ENCODE results near the gene SORCS1.

Gene SORCS1

DNA sequence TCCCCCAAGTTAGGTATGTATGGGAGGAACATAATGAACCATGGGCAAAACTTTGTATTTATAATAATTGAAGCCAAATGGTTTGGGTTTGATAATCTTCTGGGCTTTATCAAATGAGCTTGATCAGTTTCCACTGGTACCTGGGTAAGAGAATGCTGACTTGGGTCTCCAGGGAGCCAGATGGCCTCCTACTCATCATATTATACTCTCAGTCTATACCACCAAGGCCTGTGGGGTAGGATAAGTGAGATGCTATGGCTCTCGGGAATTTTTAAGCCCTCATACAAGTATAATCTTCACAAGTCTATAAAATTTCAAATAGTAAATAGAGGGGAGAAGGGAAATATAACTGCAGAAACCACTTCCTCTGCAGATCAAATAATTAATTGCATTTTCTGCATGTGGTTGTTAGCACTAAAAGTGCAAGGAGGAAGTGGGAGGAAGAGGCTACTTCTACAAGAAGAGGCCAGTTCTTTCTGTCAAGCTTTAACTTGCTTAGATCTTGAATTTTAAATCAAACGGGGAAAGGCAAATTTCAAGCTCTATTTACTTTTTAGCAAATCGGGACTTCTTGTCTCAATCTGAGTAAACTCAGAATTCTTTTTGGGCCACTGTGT, 349.0 kb downstream of the SORCS1 start:
- no peak for DNase-seq (ENCODE audit: low spot score)

DNA sequence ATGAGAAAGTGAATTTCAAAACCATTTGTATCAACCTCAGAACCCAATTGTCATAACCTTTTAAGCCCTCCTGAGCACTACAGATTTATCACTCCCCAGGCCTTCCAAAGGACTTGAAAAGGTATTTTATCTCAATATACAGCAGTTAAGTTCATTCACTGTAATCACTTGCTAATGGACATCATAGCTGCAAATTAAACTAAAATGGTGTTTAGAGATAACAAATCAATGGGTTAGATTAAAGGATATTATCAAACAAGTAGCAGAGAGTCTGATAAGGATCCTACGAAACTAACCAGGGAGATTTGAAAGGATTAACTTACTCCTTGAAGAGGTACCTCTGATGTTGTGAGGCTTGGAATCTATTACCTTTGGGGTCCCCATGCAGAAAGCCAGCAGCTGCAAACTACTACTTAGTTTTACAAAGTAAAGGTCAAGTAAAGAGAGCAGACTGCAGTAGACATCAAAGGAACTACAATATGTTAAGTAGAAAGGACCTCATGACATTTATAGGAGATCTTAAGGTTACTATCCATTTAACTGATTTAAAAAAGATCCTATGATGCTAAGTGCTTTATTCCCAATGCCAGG, 359.4 kb downstream of the SORCS1 start:
- no peak for DNase-seq (ENCODE audit: low spot score)

DNA sequence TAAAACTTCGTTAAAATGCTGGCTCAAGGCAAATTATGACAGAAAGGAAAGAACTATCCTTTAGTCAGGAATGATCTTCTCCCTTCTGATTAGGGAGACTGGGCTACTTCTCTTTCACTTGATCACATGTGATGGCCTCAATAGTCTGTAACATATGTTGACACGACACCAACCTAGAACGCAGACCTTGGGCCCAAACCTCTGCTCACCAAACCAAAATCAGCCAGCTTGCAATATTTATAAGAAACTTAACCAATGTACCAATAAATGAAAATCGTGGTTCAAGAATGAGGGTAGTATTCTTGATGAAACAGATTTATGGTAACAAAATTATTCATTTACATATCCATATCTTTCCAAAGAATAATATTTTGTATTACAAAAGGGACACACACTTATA, 361.6 kb downstream of the SORCS1 start:
- no peak for DNase-seq (ENCODE audit: low spot score)

DNA sequence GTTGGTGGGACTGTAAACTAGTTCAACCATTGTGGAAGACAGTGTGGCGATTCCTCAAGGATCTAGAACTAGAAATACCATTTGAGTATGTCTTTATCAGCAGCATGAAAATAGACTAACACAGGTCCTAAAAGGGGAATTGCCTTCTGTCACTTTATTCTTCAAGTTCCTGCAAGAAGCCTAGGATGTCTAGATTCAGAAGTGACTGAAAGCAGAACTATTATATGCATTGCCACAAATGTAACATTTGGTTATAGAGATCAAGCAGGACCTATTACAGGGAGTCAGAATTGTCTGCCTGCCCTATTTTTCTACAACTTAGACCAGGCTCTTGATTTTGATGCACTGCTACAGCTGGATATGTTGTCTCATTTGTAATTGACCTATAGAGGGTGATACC, 364.7 kb downstream of the SORCS1 start:
- no peak for DNase-seq (ENCODE audit: low spot score)

DNA sequence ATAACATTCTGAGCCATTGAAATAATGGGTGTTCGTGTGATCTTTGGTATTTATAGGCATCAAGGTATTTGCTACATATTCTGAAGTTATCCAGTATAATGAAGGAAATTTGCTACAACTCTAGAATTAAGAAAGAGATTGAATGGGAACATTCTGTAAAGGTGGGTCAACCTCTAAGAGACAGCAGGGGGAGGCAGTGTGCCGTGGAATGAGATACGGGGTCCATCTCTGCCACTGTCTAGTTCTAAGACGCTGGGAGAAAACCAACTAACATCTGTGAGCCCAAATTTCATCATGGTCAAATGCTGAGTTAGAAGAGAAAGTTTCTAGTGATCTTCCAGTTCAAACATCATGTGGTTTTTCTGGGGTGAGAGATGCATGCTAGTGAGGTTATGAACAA, 368.9 kb downstream of the SORCS1 start:
- DNase-seq (ENCODE audit: low spot score) = no peak

DNA sequence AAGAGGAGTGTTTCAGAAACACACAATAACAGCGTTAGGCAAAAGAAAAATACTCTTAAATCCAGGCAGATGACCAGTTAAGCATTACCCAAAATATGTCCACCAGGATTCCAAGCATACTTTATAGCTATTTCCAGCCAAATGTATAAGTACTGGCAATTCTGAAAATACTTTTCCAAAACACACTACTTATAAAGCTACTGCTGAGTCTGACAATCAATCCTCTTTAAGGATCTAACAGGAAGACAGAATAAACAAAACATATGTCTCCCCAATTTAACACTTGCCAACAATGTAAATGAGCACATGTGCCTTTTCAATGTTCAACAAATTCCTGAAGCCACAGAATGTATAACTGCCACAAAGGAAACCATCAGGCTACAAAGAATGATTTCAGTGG, 370.9 kb downstream of the SORCS1 start:
- DNase-seq (ENCODE audit: low spot score) = no peak

DNA sequence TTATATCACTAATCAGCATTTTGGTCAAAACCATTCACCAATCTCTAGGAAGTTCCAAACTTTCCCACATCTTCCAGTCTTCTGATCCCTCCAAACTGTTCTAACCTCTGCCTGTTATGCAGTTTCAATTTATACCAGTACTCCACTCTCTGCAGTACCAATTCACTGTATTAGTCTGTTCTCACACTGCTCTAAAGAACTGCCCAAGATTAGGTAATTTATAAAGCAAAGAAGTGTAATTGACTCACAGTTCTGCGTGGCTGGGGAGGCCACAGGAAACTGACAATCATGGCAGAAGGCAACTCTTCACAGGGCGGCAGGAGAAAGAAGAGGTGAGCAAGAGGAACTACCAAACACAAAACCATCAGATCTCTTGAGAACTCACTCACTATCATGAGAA, 374.9 kb downstream of the SORCS1 start:
- DNase-seq (ENCODE audit: low spot score) = no peak

DNA sequence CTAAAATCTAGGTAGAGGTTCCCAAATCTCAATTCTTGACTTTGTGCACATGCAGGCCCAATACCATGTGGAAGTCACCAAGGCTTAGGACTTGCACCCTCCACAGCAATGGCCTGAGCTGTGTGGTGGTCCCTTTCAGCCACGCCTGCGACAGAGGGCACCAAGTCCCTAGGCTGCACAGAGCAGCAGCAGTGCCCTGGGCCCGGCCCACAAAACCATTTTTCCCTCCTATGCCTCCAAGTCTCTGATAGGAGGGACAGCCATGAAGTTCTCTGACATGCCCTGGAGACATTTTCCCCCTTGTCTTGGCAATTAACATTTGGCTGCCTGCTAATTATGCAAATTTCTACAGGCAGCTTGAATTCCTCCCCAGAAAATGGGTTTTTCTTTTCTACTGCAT, 375.5 kb downstream of the SORCS1 start:
- DNase-seq (ENCODE audit: low spot score) = no peak

DNA sequence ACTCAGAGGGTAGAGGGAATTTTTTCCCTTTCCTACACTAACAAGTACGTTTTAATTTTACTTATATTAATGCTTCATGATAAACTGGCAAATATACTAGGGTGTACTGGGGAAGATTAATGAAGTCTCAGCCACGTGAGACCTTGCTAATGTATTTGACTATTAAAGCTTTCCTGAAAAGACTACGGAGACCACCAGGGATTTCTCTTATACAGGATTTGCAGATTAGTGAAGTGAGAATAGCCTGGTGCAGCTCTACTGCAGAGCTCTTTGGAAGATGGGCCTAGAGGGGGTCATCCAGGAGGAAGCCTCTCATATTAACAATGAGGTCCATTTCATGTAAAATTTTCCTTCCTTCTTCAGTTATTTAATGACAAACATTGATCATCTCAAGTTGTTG, 379.0 kb downstream of the SORCS1 start:
- no peak for DNase-seq (ENCODE audit: low spot score)

DNA sequence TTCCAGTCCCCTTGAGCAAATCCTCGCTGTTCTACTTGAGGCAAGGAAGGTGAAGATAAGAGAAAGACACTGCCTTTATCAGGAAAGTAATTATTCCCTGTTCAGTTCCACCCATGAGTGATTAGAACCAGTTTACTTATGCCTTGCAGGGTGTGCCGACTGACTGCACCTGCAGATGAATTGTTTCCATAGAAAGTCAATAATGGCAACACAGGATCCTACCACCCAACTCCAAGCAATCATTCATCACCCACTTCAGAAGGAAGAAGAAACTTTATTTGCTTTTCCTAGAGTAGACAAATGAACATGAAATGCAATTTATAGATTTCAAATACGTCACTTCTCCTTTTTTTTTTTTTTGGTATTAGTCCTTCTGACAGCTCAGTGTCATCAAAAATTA, 383.9 kb downstream of the SORCS1 start:
- DNase-seq (ENCODE audit: low spot score) = no peak

DNA sequence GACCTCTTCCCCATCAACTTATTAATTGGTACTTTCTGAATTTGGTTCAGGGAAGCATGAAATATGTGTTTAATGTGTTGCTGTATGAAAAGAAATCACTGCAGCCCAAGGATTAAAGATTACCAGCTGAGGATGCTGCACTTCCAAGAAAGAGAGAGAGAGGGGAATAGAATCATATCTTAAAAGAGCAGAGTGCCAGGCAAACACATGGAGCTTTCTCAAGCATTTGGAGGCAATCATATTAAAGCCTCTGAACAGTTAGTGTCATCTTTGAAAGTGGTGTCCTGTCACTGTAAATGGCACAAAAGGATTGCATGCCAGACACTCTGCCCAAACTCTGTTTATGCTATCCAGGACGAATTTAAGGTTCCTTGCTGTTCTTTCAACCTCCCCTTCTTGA, 386.7 kb downstream of the SORCS1 start:
- DNase-seq (ENCODE audit: low spot score) = no peak

DNA sequence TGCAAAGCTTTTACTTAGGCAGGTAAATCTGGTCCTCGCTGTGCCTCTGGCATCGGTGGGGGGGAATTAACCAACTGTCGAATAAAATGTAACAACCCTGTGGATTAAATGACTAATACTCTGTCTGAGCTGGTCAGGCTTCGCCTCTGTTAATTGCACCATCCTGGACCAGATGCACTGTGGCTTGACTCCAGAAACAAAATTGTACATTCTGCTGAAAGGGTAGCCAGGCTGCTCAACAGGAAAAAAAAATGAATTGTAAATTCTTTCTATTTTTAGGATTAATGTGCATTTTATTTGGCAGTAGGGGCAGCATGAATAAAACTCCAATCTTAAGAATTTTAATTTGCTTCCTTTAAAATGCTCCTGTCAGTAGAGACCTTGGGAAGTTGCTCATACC, 389.4 kb downstream of the SORCS1 start:
- DNase-seq (ENCODE audit: low spot score) = no peak

DNA sequence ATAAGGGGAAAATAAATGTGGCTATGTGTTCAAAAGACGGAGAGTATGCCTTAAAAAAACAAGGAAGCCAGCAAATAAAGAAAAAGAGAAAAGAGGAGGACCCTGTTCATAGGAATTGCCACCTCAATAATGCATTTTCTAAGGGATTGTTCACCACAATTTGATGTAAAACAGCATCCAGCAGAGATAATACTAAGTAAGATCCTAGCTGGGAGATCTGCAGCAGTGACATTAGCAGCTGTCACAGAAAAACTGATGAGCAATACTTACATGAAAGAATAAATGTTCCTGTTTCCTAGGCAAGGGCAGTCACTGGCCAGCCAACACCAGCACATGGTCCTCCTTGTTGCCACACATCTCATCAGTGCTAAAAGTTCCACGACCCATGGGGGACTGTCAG, 391.5 kb downstream of the SORCS1 start:
- DNase-seq (ENCODE audit: low spot score) = no peak

DNA sequence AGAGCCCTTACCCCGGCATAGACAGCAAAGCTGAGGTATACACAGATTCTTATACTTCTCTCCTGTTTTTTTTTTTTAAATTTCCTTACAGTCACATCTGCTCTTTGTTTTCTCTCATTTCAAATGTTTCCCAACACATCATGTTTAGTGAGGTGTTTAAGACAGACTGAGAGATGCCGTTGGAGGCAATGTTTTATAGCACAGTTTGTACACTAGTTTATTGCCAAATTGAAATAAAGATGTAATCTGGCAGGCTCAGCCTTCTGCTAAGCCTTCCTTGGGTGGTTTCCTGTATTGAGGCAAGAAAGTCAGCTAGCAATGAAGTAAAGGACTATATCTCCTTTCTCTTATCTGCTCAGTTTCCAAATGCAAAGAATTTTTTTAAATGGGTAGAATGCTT, 393.4 kb downstream of the SORCS1 start:
- DNase-seq (ENCODE audit: low spot score) = no peak

DNA sequence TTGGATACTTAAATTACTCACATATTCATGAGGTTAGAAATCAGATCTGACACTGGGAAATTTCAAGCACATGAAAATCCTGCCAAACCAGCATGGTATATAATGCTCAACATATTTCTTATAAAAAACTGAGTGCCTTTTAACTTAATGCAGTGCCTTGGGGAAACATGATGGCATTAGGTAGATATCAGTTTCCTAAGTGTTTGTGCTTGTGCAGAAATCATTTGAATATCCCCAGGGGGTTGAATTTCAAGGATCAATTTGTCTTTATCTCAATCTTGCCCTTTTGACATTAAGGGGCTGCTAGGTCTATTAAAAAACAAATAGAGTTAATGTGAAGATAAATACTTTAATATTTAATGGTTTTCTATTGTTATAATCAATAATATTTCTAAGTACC, 396.3 kb downstream of the SORCS1 start:
- no peak for DNase-seq (ENCODE audit: low spot score)

DNA sequence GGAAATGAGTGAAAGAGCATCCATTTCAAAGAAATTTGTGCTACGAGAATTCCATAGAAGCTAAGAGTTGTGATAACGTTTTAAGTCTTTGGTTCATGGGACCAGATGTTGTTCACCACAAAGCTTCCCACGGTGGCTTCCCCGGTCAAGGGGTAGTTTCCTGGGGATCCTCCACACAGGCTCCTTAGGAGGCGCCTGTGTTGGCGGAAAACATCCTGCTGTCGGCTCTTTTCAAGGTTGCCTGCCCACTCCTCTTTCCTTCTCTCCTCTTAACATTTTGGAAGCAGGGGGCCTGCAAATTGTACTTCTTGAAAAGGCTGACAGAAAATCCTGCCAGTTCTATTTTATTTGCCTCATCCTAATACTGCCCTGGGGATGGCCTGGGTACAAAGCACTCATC, 398.6 kb downstream of the SORCS1 start:
- DNase-seq (ENCODE audit: low spot score) = no peak

DNA sequence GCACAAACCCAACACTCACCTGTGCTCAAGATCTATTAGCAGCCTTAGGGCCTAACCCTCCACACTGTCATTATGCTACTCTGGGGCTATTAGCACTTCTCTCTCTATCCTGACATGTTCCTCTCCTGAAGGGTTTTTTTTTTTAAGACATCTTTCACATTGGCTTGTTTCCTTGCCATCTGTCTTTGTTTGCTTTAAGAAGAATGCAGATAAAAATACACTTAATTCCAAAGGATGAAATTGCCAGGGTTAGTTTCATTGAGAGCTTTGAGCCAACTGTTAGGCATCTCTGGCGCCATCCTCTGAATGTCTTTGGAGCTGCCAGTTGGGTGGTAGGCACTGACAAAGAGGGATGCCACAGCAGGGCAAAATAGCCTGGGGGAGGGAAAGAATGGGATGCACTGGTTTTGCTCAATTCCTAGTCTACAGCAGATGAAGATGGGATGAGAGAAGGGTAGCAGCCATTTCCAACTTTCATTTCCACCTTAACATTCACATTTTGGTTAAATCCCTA, 399.2 kb downstream of the SORCS1 start:
- no peak for DNase-seq (ENCODE audit: low spot score)

DNA sequence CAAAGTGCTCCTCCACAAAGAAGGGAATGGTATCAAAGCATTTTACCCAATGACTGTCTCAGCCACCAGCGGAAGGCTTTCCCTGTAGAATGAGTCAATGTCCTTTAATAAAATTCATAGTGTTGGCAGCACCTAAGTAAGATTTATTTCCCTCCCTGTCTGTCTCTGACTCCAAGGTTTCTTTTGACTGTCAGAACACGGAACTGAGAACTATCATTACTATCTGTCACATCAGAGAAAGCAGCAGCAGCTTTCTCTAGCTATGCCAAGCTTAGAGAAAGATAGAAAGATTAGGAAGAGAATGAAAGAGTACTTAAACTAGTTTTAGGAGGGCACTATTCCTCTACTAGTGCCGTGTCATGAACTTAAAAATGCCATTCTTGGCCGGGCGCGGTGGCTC, 400.1 kb downstream of the SORCS1 start:
- no peak for DNase-seq (ENCODE audit: low spot score)

DNA sequence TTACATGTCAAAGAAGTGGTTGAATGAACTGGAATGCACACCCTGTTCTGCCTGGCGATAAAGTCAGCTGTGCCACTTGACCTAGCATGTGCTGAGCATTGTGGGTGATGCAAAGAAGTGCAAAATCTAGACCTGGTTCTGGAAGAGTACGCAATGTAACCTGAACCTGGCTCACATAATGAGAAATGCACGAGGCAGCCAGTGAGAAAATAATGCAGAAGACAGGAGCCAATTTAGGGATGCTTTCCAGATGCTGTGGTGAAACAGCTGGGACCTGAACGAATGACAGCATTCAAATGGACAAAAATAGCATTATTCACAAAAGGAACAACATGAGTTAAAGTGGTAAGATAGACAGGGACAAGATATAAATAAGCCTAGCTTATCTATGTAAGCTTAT, 402.6 kb downstream of the SORCS1 start:
- no peak for DNase-seq (ENCODE audit: low spot score)

DNA sequence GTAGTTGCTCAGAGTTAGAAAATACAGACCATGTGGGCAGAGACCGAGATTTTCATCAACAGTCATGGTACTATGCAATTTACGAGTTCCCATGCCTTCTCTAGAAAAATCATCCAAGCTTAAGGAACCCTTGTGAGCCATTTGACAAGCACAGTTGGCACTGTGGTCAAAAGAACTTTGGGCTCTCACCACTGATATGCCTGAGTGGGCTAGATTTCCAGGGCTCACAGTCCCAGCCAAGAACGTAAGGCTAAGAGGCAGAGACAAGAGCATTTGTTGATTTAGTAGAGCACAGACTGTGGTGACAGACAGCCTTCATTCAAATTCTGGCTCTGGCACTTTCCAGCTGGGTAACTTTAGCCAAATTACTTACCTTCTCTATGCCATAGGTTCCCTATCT, 407.0 kb downstream of the SORCS1 start:
- no peak for DNase-seq (ENCODE audit: low spot score)

DNA sequence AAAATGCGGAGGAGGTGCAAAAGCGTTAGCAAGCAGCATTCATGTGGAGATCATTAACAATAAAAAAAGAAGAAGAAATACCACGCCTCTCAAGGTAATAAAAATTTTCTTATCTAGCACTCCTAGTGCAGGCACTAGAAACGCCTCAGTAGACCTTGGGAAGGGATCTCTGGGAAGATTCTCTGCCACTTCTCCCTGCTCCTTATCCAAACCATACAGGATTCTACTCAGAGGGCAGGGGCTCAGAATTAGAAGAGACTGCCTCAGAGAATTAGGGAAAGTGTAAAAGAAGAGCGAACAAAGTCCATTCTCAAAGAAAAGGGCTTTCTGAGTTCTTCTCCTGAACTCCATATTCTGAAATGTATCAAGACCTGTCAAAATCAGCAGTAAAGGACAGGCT, 413.4 kb downstream of the SORCS1 start:
- no peak for DNase-seq (ENCODE audit: low spot score)

DNA sequence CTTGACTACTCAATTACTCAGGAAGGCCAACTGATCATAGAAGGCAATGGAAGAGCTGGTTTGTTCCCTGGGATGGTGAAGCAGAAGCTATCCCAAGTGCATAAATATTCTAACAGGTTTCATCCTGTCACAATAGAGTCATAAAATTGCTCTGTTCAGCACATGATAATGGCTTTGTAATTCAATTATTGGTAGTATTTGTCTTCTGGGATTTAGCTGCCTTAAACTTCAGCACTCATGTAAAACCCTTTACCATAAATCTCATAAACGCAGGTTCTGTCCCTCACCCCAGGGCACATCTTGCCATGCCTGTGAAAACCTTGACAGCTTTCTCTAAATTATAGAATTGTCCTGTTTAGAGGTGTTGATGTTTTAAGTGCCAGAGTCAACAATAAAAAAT, 417.6 kb downstream of the SORCS1 start:
- DNase-seq (ENCODE audit: low spot score) = no peak

DNA sequence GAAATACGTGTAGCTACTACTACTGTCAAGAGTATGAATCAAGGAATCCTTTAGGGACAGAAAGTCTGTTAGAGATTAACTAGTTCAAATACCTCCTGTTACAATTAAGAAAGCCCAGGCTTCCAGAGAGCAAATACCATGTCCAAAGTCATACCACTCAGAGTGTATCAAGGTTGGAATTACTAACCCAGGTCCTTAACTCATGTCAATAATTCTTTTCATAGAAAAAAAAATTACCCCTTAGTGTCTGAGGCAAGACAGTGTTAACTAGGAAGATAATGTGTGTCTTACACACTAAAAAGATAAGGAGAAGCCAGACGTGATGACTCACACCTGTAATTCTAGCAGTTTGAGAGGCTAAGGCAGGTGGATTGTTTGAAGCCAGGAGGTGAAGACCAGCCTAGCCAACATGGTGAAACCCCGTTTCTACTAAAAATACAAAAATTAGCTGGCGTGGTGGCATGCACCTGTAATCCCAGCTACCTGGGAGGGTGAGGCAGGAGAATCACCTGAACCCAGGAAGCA, 423.4 kb downstream of the SORCS1 start:
- DNase-seq (ENCODE audit: low spot score) = no peak

DNA sequence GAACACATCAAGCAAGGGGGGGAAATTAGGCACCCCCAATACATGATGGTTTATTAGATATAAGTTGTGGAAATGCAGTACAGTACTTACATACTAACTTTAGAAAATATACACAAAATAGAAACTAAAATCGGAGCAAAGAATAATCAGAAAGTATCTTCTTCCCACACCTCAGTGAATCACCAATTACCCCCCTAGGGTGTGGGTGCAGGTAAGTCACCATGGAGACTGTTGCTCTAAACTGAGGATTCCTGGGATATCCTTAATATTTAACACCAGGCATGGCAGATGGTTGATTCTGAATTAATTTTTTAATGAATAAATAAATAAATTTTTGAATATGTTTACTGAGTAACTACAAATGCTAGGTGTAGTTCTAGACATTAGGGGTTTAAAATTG, 424.4 kb downstream of the SORCS1 start:
- no peak for DNase-seq (ENCODE audit: low spot score)
